ENCODE results near the gene KRT80.

The KRT80 gene

GRCh38 chr12:52155048-52155868 is 36.6 kb downstream of the KRT80 start:
- DNase-seq (ENCODE audit: low read depth in 3 of 3): no peak

GRCh38 chr12:52152905-52153317 is 38.9 kb downstream of the KRT80 start:
- no peak for DNase-seq (ENCODE audit: low read depth in 3 of 3)

- peak; percentile 42 to 61 (median 47) for DNase-seq (ENCODE audit: low read depth in 3 of 3)
Observed at GRCh38 chr12:52151837-52152783, 39.7 kb downstream of the KRT80 start.

GRCh38 chr12:52151153-52151836 is 40.5 kb downstream of the KRT80 start:
- DNase-seq (ENCODE audit: low read depth in 3 of 3): no peak

- no peak for DNase-seq (ENCODE audit: low read depth in 3 of 3)
Observed at GRCh38 chr12:52149651-52150241, 42.1 kb downstream of the KRT80 start.

GRCh38 chr12:52149182-52149641 is 42.6 kb downstream of the KRT80 start:
- no peak for DNase-seq (ENCODE audit: low read depth in 3 of 3)

- no peak for DNase-seq (ENCODE audit: low read depth in 3 of 3)
Observed at GRCh38 chr12:52148464-52149181, 43.2 kb downstream of the KRT80 start.

- DNase-seq (ENCODE audit: low read depth in 3 of 3): no peak
Observed at GRCh38 chr12:52147964-52148463, 43.8 kb downstream of the KRT80 start.

GRCh38 chr12:52147367-52147963 is 44.3 kb downstream of the KRT80 start:
- no peak for DNase-seq (ENCODE audit: low read depth in 3 of 3)

GRCh38 chr12:52146822-52147366 is 44.9 kb downstream of the KRT80 start:
- DNase-seq (ENCODE audit: low read depth in 3 of 3): no peak

- DNase-seq (ENCODE audit: low read depth in 3 of 3): no peak
Observed at GRCh38 chr12:52146089-52146821, 45.6 kb downstream of the KRT80 start.

- DNase-seq (ENCODE audit: low read depth in 3 of 3): no peak
Observed at GRCh38 chr12:52145228-52146088, 46.4 kb downstream of the KRT80 start.

GRCh38 chr12:52144512-52145227 is 47.1 kb downstream of the KRT80 start:
- no peak for DNase-seq (ENCODE audit: low read depth in 3 of 3)

GRCh38 chr12:52142431-52142830 is 49.4 kb downstream of the KRT80 start:
- no peak for DNase-seq (ENCODE audit: low read depth in 3 of 3)

GRCh38 chr12:52141875-52142274 is 49.9 kb downstream of the KRT80 start:
- no peak for DNase-seq (ENCODE audit: low read depth in 3 of 3)

GRCh38 chr12:52141306-52141705 is 50.5 kb downstream of the KRT80 start:
- no peak for DNase-seq (ENCODE audit: low read depth in 3 of 3)

- DNase-seq (ENCODE audit: low read depth in 3 of 3): peak in 1 of 3 experiments; percentile 26
Observed at GRCh38 chr12:52139579-52140062, 52.2 kb downstream of the KRT80 start.

Measured in stimulated activated CD4-positive, alpha-beta T cell treated with anti-CD3 and anti-CD28 coated beads, TNF-alpha, amount 100 ng/mL, for 24 hours (primary cell).